ENCODE results near the gene SPTLC3.

The SPTLC3 gene

DNA sequence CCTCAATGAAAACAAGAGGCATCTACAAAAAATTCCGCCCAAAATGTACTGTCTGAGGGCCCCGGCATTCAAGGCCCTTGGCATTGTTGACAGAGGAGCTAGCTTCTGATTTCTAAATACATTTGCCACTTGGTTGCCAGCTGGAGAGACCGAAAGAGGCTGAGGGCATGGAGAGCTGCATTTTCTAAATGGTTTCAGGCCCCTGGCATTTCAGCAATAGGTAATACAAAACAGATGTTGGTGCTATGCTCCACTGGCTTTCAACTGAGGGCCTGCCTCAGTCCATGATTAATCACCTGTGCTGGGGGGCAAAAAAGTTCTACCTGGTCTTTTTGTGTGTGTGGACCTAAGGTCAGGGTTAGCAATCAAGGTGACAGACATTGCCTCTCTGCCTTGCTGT, 132.8 kb downstream of the SPTLC3 start:
- Mint-ChIP-seq H3K36me3 (peaks cover 4% of the 10 kb centered on the region), H3K9me3 (ENCODE audit: low read depth) (no peaks in the 10 kb centered on the region), H3K27me3 (no peaks in the 10 kb centered on the region), H3K4me1 (ENCODE audit: low read depth) (peaks cover 10% of the 10 kb centered on the region), H3K4me3 (no peak overlapping the region), H3K27ac (no peak overlapping the region)

DNA sequence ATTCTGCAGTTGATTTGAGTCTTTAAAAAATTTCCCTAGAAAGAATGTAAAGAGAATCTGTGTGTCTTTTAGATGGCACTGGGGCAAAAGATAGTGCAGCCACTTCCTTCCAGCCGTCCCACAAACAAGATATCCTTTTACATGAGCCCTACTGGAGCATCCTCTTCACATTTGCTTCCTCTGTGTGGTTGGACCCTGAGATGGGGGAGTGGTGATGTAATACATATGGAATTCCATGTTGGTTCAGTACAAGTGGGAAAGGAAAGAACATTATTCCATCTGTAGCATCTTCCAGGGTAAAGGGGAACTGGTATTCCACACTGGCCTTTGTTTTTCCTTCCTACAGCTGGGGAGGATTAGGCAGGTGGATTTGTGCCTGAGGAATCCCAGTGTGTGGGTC, 133.4 kb downstream of the SPTLC3 start:
- H3K4me1 Mint-ChIP-seq (ENCODE audit: low read depth) = peaks cover 10% of the 10 kb centered on the region
- no peaks in the 10 kb centered on the region for H3K27me3 Mint-ChIP-seq
- H3K9me3 Mint-ChIP-seq (ENCODE audit: low read depth) = no peaks in the 10 kb centered on the region
- peaks cover 4% of the 10 kb centered on the region for H3K36me3 Mint-ChIP-seq
- no peak overlapping the region for H3K27ac Mint-ChIP-seq
- H3K4me3 Mint-ChIP-seq = no peak overlapping the region

DNA sequence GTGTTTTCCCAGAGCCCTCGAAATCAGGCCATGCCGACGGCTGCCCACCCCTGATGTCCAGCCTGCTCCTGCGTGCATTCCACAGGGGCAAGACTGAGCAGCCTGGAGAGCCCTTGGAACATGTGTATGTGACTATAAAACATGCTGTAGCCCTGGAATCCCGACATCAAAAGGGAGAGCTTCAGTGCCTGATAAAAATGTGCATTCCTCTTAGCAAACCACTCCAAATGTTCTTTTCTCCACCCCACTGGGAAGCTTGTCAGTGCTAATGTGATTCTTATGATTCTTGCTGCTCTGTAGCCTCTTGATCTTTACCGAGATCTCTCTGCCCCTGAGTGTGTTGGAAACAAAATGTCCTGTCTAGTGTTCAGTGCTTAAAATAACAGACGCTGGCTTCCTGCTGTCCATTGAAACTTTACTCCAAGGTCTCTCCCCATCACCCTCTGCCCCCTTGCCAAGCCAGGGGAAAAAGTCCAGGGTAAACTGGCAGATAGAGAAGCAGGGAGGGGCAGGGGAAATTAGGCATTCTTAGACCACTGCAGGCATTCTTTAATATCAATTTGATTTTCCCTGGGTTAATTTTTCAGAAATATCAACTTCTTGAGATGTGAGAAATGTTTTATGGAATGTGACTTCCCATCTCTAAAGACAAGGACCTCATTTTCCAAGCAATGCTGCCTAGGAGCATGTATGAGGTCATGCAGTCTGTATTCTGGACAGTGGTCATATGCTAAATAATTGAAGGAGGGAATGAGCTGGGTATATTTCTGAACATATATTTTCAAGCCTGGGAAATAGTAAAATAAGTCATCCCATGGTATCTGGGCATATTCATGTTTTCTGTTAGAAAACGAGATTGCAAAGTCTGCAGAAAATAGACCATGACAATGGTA, 138.5 kb downstream of the SPTLC3 start:
- Mint-ChIP-seq H3K4me1 (ENCODE audit: low read depth) (peaks cover 2% of the 10 kb centered on the region), H3K36me3 (peaks cover 4% of the 10 kb centered on the region), H3K27ac (no peak overlapping the region), H3K4me3 (no peak overlapping the region), H3K9me3 (ENCODE audit: low read depth) (no peaks in the 10 kb centered on the region), H3K27me3 (no peaks in the 10 kb centered on the region)

DNA sequence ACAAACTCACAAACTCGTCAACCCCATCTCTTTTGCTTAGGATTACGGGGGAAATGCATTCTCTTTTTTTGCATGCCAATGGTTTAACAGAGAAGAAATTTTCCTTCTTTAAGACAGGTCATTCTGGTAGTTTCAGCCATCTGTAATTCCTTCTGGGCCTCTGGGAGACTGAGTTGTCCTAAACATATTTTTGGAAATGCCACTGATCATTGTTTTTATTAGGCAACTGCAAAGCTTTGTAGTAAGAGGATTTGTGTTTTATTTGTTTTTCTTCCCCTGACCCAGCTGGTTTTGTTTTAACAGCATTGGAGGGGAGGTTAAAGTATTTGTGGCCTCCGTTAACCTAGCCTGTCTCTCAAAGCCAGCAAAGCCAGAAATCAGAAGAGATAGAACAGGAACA, 139.2 kb downstream of the SPTLC3 start:
- Mint-ChIP-seq H3K27me3 (no peaks in the 10 kb centered on the region), H3K4me1 (ENCODE audit: low read depth) (no peaks in the 10 kb centered on the region), H3K36me3 (peaks cover 4% of the 10 kb centered on the region), H3K27ac (no peak overlapping the region), H3K9me3 (ENCODE audit: low read depth) (no peaks in the 10 kb centered on the region), H3K4me3 (no peak overlapping the region)

GRCh38 chr20:13148402-13148801, 139.6 kb downstream of the SPTLC3 start:
- Mint-ChIP-seq H3K36me3 (peaks cover 4% of the 10 kb centered on the region), H3K27me3 (no peaks in the 10 kb centered on the region), H3K9me3 (ENCODE audit: low read depth) (no peaks in the 10 kb centered on the region), H3K27ac (no peak overlapping the region), H3K4me1 (ENCODE audit: low read depth) (no peaks in the 10 kb centered on the region), H3K4me3 (no peak overlapping the region)

DNA sequence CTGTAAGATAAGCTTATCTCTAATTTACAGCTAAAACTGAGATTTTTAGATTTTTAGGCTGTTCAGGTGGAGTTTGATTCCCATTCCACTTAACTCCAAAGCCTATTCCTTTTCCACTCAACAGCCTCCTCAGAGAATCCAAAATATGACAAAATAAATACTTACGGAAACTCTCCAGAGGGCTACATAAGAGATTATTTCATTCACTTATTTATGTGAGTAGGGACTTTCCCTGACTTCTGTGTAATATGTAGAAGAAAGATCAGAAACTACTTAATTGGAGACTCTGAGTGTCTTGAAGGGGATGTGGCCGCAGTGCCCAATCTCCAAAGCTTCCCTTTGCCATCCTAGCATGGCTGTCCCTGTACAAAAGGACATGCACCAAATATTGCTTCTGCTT, 140.2 kb downstream of the SPTLC3 start:
- H3K9me3 Mint-ChIP-seq (ENCODE audit: low read depth) = no peaks in the 10 kb centered on the region
- H3K4me3 Mint-ChIP-seq = no peak overlapping the region
- peaks cover 2% of the 10 kb centered on the region for H3K36me3 Mint-ChIP-seq
- H3K27me3 Mint-ChIP-seq = no peaks in the 10 kb centered on the region
- no peaks in the 10 kb centered on the region for H3K4me1 Mint-ChIP-seq (ENCODE audit: low read depth)
- no peak overlapping the region for H3K27ac Mint-ChIP-seq

- H3K4me3 Mint-ChIP-seq = no peak overlapping the region
- no peaks in the 10 kb centered on the region for H3K36me3 Mint-ChIP-seq
- no peaks in the 10 kb centered on the region for H3K9me3 Mint-ChIP-seq (ENCODE audit: low read depth)
- H3K27ac Mint-ChIP-seq = no peak overlapping the region
- no peaks in the 10 kb centered on the region for H3K4me1 Mint-ChIP-seq (ENCODE audit: low read depth)
- H3K27me3 Mint-ChIP-seq = no peaks in the 10 kb centered on the region
Observed at GRCh38 chr20:13149371-13150105, 140.8 kb downstream of the SPTLC3 start.

DNA sequence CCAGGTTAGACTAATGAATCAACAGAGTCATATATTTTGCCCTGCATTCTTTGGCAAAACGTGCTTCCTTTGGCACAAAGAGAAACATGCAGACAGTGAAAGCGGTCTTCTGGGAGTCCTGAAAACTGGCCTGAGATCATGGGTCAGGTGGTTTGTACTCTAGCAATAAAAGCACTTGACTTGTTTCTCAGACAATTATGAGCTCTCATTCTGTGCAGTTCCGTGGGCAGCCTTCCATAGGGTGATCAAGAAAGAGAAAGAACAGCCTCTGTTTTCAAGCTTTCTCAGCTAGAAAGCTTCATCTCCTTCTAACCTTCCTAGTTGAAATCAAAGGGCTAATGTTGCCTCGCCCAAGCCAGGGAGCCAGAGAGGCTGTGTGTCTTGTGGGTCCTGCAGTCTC, 149.6 kb downstream of the SPTLC3 start:
- Mint-ChIP-seq H3K27ac (no peak overlapping the region), H3K4me3 (no peak overlapping the region), H3K27me3 (no peaks in the 10 kb centered on the region), H3K4me1 (ENCODE audit: low read depth) (no peaks in the 10 kb centered on the region), H3K36me3 (no peaks in the 10 kb centered on the region), H3K9me3 (ENCODE audit: low read depth) (no peaks in the 10 kb centered on the region)

- no peaks in the 10 kb centered on the region for H3K4me1 Mint-ChIP-seq (ENCODE audit: low read depth)
- H3K9me3 Mint-ChIP-seq (ENCODE audit: low read depth) = no peaks in the 10 kb centered on the region
- H3K36me3 Mint-ChIP-seq = no peaks in the 10 kb centered on the region
- no peak overlapping the region for H3K27ac Mint-ChIP-seq
- H3K4me3 Mint-ChIP-seq = no peak overlapping the region
- no peaks in the 10 kb centered on the region for H3K27me3 Mint-ChIP-seq
Observed at GRCh38 chr20:13159889-13160288, 151.1 kb downstream of the SPTLC3 start.

DNA sequence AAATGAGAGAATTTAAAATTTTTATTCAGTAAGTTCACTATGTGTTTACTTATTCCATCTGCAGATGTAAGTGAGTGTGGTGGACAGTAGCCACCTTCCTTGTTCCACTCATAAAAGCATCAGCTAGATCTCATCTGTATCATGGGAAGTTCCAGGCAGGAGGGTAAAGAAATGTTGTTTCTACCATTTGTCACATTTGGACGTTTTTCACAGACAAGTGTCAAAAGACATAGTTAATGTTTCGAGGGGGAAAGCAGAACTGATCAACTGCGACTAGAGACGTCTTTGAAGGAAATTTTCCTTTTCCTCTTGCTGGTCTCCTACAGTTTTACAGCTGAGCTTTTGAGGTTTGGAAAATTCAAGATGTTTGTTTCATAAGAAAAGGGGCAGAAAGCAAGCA, 156.4 kb downstream of the SPTLC3 start:
- Mint-ChIP-seq H3K36me3 (no peaks in the 10 kb centered on the region), H3K9me3 (ENCODE audit: low read depth) (no peaks in the 10 kb centered on the region), H3K4me3 (no peak overlapping the region), H3K27ac (no peak overlapping the region), H3K4me1 (ENCODE audit: low read depth) (no peaks in the 10 kb centered on the region), H3K27me3 (no peaks in the 10 kb centered on the region)

DNA sequence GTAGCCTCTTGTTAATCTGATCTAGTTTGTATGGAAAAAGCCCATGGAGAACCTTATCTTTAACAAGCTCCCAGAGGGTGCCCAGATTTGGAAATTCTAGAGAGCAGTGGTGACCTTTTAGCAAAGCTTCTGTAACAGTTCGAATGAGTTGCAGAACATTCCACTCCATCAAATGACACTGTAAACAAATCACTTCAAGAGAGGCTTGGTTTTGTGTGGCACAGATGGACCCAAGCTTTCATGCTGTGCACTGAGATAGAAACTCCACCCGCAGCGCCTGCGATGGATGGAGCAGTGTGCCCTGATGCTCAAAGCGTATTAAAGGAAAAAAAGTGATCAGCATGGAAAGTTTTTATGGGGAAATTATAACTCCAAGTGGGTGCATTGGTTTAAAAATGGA, 157.2 kb downstream of the SPTLC3 start:
- H3K27ac Mint-ChIP-seq = no peak overlapping the region
- no peaks in the 10 kb centered on the region for H3K9me3 Mint-ChIP-seq (ENCODE audit: low read depth)
- H3K4me1 Mint-ChIP-seq (ENCODE audit: low read depth) = no peaks in the 10 kb centered on the region
- H3K27me3 Mint-ChIP-seq = no peaks in the 10 kb centered on the region
- no peak overlapping the region for H3K4me3 Mint-ChIP-seq
- H3K36me3 Mint-ChIP-seq = no peaks in the 10 kb centered on the region

DNA sequence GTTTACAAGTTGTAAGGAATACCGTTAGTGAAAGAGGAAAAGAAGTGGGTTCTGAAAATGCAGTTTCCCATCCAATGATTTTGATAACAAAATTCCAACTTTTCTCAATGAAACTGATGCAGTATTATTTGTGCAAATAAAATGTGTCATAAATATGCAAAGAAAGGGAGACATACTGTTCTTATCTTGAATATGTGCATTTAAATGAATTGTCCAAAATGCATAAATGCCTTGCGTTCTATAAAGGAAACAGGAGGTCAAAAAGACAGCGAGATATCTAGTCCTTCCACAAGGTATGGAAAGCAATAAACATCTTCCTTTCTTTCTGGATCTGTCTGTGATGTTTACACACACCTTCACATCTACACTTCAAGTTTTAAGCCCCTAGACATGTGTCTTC, 157.7 kb downstream of the SPTLC3 start:
- Mint-ChIP-seq H3K27ac (no peak overlapping the region), H3K27me3 (no peaks in the 10 kb centered on the region), H3K36me3 (no peaks in the 10 kb centered on the region), H3K4me3 (no peak overlapping the region), H3K9me3 (ENCODE audit: low read depth) (no peaks in the 10 kb centered on the region), H3K4me1 (ENCODE audit: low read depth) (no peaks in the 10 kb centered on the region)

DNA sequence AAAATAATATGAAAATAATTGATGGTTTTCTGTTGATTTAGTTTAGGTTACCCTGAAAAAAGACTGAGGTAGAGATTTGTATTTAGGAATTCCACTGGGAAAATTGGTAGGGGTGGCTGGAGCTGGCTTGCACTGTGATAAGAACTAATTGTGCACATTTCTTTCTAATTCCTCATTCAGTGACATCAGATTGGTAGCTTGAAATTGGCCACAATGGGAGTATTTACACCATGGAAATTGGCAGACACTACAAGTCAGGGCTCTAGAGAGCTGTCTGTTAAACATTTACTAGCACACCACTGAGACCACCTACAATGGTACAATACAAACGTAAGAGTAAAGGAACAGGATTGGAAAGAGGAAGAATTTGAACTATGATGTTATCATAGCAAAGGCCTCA, 160.3 kb downstream of the SPTLC3 start:
- Mint-ChIP-seq H3K27ac (no peak overlapping the region), H3K9me3 (ENCODE audit: low read depth) (no peaks in the 10 kb centered on the region), H3K27me3 (no peaks in the 10 kb centered on the region), H3K4me3 (no peak overlapping the region), H3K4me1 (ENCODE audit: low read depth) (no peaks in the 10 kb centered on the region), H3K36me3 (peaks cover 1% of the 10 kb centered on the region)

GRCh38 chr20:13170771-13171170, 162.0 kb downstream of the SPTLC3 start:
- peaks cover 1% of the 10 kb centered on the region for H3K27me3 Mint-ChIP-seq
- H3K27ac Mint-ChIP-seq = no peak overlapping the region
- peaks cover 6% of the 10 kb centered on the region for H3K36me3 Mint-ChIP-seq
- H3K4me3 Mint-ChIP-seq = no peak overlapping the region
- peaks cover 4% of the 10 kb centered on the region for H3K9me3 Mint-ChIP-seq (ENCODE audit: low read depth)
- H3K4me1 Mint-ChIP-seq (ENCODE audit: low read depth) = no peaks in the 10 kb centered on the region

DNA sequence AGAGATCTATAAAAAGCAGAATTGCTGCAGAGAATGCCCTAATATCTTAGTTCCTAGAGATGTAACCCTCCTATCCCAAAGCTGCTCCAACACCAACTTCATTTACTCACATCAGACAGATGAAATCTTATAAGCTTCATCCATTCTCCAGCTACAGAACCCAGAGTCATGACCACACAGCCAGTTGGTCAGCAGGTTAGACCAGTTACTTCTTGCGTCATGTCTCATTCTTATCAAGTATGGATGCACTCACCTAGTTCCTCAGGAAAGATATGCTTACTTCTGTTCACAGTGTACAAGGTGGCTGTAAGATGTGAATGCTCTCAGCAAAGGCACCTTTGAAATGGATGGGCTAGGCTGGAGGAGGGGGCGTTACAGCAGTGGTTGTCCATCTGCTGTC, 164.4 kb downstream of the SPTLC3 start:
- Mint-ChIP-seq H3K27ac (no peak overlapping the region), H3K27me3 (peaks cover 3% of the 10 kb centered on the region), H3K36me3 (peaks cover 10% of the 10 kb centered on the region), H3K4me1 (ENCODE audit: low read depth) (no peaks in the 10 kb centered on the region), H3K4me3 (no peak overlapping the region), H3K9me3 (ENCODE audit: low read depth) (peaks cover 12% of the 10 kb centered on the region)
